AG08396 (cell line): Measurements from ENCODE around the gene STXBP6.

Experiments
- DNase-seq: peaks from one replicate; pipeline ENCODE4 v3.0.0; 2012; ENCODE audit warnings: low spot score, mixed read lengths

STXBP6 gene

DNA sequence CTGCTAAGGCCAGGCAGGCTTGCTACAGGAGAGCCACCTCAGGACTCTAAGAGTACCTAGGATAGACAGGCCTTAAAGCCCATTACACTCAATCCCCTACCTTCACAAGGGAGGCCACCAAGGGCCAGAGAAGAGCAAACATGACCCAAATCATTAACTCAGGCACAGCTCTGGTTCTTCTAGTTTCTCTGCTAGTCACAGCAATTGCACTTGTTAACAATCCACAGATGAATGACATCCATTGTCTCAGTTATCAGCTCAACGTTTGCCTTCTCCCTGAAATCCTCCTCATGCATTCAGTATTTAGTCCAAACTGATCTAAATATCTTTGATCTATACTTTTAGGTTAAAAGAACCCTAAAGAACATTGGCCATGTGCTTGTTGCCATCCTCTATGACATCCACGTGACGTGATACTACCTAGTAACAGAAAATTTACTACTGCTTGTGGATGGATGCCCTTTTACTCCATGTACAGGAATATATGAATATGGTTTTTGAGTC, 164.5 kb downstream of the STXBP6 start:
- DNase-seq = no peak

GRCh38 chr14:24883576-24883975, 166.4 kb downstream of the STXBP6 start:
- no peak for DNase-seq

GRCh38 chr14:24881116-24881893, 168.6 kb downstream of the STXBP6 start:
- DNase-seq = no peak

DNA sequence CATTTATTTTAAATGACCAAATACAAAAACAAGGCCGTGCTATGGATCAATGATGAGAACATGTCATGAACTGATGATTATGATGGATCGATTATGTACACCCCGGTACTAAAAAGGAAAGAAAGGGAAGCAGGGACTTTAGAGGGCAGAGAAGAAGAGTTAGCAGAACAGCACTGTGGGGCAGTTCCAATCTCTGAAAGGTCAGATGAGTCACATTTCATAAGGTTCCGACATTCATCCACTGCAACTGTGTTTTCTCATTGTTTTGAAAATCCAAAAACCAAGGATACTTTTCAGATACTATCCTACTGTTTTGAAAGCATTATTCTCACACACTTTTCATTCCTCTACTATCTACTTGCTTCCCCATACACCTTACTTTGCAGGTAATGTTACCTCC, 169.3 kb downstream of the STXBP6 start:
- no peak for DNase-seq

DNA sequence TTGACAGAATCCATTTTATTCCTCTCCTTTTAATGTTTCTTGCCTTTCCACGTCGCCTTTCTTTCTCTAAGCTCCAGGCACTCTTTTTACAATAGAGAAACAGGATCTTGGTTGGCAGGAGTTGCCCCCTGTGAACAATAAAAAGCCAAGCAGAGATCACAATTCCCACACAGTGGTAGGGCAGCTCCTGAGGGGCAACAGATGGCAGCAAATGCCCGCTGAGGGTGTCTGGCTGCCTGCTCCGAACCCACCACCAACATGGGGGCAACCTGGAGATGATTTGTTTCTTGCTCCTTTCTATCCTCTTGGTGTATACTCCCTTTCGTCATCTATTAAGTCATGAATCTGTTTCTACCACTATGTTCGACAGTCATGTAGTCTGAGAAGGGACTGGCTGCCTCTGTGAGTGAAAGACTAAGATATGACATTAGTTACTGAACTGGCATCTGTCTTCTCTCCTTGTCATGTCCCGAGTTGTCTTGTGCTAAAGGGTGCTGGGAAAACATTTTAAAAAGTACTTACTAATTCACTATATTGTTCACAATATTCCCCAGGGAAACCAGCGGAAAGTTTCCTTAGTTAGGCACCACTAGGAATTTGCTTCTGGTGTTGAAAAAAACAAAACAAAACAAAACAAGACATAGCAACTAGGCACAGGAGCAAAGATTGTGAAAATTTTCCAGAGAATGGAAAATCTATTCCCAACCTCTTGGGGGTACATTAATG, 170.1 kb downstream of the STXBP6 start:
- DNase-seq = no peak

- DNase-seq = no peak
Measured at GRCh38 chr14:24876996-24877395, 173.0 kb downstream of the STXBP6 start.

DNA sequence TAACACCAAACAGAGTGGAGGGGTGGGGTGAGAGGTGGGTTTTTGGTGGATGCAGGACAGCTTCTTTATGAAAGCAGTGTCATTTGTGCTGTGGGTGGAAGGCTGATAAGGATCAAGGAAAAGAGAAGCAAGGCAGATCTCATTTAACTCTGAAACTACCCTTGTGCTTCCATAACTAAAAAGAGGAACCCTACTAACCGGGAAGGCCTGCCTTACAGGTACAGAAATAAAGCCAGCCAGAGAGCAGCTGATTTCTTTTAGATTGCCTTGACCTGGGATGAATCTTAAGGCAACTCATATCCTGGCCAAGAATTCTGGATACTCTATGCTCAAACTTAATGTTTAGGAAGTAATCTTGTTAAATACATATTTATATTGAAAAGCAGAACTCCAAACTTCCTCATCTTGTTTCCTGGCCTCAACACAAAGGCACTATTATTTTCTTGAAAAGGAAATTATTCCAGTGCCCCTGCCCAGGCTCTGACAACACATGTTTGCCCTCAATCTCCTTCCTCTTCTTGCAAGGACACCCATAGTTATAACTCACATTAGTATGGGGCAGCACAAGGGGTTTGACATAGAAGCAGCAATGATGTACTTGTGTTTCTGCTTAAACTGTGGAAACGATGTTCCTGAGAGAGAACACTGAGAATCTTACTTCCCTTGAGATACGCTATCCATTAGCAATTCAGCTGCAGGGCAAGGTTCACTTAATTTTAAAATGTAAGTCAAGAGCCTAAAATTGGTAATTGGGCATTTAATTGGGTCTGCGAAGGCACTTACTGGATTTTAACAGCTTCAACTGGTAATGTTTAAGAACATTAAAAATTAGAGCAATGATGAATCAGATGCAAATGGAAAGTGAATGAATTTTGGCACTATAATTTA, 173.7 kb downstream of the STXBP6 start:
- DNase-seq = no peak

- DNase-seq = no peak
Measured at GRCh38 chr14:24875203-24875838, 174.6 kb downstream of the STXBP6 start.

- DNase-seq = no peak
Measured at GRCh38 chr14:24874514-24875202, 175.3 kb downstream of the STXBP6 start.

DNA sequence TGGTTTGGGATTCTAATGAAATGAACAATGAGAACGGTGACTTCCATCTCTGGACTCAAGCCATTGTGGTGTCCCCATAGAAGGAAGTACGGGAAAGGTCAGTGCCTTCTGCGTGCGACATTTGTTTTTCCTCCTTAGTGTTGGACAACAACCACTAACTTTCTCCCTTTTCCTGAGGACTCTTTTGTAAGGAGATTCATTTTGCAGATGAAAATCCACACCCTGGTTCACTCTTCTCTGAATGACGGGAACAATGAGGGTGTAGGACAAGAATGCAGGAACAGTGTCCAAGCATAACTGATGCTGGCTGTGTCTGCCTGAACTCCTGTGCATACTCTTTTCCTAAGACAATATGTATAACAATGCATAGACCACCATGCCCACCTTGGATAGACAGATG, 176.4 kb downstream of the STXBP6 start:
- DNase-seq = no peak

DNA sequence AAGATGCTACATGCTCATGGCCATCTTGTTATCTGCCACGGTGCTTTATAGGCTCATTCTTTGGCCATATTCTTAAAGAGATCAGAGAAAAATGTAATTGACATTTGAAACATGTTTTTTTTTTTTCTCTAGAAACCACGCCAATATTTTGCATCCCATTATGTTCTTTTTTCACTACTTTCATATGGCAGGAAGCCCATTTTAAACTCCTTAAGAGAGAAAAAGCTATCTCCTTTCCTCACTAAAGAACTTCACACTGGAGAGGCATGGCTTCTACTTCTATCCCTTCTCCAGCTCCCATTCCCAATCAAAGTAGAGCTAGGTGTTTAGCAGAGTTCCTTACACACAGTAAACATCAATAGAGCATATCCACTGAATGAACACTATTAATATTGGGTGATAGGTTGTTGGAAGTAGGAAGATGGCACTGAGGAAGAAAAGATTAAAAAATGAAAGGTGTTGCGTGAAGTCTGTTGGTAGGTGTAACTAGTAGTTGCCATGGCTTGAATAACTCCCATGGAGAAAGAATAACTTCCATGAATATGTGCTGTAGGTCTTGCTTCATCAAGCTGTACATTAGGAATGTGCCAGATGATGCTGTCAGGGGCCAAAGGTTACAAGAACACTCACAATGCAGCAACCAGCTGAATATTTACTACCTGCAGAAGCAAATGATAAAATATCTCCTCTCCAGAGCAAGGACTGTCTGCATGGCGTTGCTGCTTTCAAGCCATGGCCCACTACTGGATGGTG, 178.8 kb downstream of the STXBP6 start:
- DNase-seq = no peak

DNA sequence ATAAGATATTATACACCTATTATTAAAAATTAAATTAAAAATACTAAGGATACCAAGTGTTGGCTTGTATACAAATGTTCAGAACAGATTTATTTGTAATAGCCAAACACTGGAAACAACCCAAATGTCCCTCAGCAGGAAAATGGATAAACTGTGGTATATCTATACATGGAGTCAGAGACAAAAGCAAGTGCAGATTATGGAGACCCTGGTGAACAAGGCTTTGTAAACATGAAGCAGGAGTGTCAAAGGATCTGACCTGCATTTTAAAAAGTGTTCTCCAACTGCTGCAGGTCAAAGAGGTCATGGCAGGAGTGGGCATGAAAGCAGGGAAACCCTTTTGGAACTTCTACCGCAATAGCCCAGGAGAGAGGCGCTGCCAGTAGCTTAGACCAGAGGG, 181.6 kb downstream of the STXBP6 start:
- no peak for DNase-seq

GRCh38 chr14:24866067-24866639, 183.8 kb downstream of the STXBP6 start:
- no peak for DNase-seq

DNA sequence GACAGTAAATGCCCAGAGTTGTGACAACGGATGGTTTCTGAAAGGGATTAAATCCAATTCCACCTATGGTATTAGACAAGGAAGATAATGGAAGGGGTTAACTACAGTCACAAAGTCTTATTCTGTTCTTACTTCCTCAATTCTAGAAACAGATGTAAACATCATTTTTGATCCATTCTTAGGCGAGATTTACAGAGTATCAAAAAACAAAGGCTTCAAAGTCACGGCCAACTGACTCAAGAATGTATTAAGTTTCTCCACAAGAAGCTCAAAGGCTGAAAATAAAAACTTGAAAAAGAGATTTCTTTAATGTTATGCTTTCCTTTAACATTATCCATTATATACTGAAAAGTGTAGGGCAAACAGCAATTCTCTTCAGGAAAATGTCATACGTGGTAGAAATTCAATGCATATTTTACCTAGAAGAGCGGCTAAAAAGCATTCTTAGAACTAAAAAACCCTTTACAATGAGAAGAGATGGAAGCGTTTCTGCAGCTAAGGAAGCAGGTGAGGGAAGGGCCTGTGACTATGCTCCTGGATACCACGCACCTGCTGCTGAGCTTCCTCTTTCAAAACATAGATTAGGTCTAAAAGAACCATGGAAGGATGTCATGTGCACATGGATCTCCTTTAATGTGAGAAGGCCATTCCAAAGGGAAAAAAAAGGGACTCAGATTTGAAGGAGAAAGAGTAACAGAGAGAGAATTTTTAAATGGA, 185.8 kb downstream of the STXBP6 start:
- no peak for DNase-seq

GRCh38 chr14:24861083-24861630, 188.8 kb downstream of the STXBP6 start:
- peak; percentile 17 for DNase-seq

DNA sequence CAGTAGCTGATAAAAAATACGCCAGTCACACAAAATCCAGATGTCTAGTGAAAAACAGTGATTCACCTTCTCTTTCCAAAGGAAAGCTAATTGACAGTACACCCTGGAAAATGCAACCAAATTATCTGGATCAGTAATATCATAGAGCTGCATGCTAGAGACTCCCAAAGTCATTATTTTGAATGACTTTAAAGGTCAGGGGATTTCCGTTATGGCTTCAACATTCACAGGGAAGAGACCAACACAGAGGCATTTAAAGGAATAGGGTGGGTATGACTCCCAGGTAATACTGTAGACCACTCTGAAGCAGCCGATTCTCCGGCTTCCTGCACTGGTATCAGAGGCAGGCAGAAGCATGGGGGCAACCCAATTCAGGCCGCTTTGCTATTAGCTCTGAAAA, 190.4 kb downstream of the STXBP6 start:
- no peak for DNase-seq

- no peak for DNase-seq
Measured at GRCh38 chr14:24858684-24859083, 191.3 kb downstream of the STXBP6 start.

DNA sequence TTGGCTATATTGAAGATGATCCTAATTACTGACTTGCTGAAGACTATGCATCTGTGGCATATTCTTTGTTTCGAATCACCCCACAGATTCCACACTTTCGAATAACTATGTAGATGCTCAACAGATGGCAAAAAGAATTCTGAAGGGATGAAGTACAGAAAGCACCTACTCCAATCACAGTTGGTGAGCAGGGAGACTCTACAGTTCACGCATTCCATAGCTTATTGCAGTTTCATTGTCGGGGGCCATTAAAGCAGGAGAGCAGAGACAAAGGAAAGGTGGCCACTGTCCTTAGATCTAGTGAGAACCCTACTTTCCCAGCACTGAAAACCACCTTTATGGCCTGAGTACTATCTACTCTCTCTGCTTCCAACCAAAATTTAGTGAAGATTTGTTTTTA, 191.9 kb downstream of the STXBP6 start:
- DNase-seq = no peak

DNA sequence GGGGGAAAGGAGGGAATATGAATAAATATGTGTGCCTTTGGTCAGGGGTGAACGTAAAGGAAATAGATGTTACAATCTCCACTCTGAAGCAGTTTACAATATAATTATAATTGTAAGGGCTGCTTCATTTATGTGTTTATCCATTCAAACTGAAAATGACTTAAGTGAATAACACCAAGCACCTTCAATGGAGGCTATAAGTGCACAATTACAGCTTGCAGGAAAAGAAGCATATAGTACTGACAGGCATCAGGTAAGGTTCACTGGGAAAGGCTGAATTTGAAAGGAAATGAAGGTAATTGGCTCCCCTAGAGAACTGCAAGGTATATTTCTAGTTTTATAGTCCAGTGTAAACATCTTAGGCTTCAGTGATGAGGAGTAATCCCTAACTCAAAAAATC, 192.7 kb downstream of the STXBP6 start:
- no peak for DNase-seq
